WERI-Rb-1 (cell line): Measurements from ENCODE around the gene INPP5B.

ENCODE experiments used
- DNase-seq: peaks from one replicate; pipeline ENCODE4 v3.0.0-alpha.2; 2020
- H3K27ac ChIP-seq: fragments of 250-450 bp; sonication (Bioruptor Pico); 2 replicates; pipeline ENCODE4 v1.5.1; 2020; ENCODE audit warnings: mild to moderate bottlenecking, moderate library complexity
- H3K27me3 ChIP-seq: fragments of 250-450 bp; sonication (Bioruptor Pico); 2 replicates; pipeline ENCODE4 v1.5.1; 2021; ENCODE audit warnings: mild to moderate bottlenecking, low read depth, moderate library complexity; ENCODE audit not compliant: insufficient read depth, severe bottlenecking
- H3K36me3 ChIP-seq: fragments of 250-450 bp; sonication (Bioruptor Pico); 2 replicates; pipeline ENCODE4 v1.5.1; 2020; ENCODE audit warnings: mild to moderate bottlenecking, moderate library complexity
- H3K4me3 ChIP-seq: 2 replicates; pipeline ENCODE4 v1.5.1; 2011; ENCODE audit warnings: low read depth, mild to moderate bottlenecking, control low read depth, low read length
- H3K9me3 ChIP-seq: fragments of 250-450 bp; sonication (Bioruptor Pico); 2 replicates; pipeline ENCODE4 v1.5.1; 2021; ENCODE audit warnings: mild to moderate bottlenecking, moderate library complexity; ENCODE audit not compliant: severe bottlenecking
- CTCF ChIP-seq: IDR thresholded peaks from 2 replicates; pipeline ENCODE4 v1.5.1; 2011; ENCODE audit warnings: low read depth, mild to moderate bottlenecking, control low read depth, inconsistent platforms, low read length

Gene INPP5B

DNA sequence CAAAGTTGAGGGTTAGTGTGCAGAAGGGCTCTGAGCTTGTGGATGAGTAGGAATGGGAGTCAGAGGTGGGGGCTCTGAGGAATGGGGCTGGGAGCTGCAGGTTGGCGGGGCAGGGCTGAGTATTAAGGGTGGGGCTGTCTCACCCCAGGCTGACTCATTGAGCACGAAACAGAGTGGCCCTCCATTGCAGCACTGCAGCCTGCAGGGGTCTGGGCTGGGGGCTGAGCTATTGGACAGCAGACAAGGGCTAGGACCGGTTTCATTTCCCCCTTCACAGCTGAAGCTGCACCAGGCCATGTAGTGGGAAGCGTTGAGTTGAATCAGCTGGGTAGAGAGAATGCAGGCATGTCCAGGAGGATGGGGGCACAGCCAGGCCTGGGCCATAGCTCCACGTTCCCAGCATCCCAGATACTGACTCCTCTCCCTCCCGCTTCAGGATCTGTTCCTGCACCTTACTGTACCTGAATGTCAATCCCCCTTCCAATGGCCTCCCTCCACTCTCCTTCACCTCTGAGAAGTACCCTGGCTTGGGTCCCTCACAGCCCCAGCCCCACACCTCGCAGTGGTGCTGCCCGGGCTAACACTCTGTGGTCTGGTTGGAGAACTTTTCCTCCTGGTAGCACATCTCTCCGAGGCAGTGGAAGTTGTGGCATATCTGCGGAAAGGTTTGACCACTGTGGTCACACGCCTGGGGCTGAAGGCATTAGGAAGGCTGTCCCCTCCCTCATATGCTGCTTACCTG lies 4.4 kb upstream of the INPP5B start:
- Histone ChIP-seq H3K27me3 (no peaks in the 10 kb centered on the region), H3K36me3 (no peaks in the 10 kb centered on the region; the same call in none of the 2 replicates), H3K4me3 (no peak overlapping the region), H3K9me3 (no peaks in the 10 kb centered on the region), H3K27ac (no peak overlapping the region)
- no peak for DNase-seq
- no peak for TF ChIP-seq CTCF

- Histone ChIP-seq H3K27ac (no peak overlapping the region), H3K27me3 (no peaks in the 10 kb centered on the region), H3K36me3 (no peaks in the 10 kb centered on the region), H3K9me3 (no peaks in the 10 kb centered on the region), H3K4me3 (no peak overlapping the region)
- no peak for DNase-seq
- no peak for TF ChIP-seq CTCF
Measured at GRCh38 chr1:37949524-37950152, 2.8 kb upstream of the INPP5B start.

DNA sequence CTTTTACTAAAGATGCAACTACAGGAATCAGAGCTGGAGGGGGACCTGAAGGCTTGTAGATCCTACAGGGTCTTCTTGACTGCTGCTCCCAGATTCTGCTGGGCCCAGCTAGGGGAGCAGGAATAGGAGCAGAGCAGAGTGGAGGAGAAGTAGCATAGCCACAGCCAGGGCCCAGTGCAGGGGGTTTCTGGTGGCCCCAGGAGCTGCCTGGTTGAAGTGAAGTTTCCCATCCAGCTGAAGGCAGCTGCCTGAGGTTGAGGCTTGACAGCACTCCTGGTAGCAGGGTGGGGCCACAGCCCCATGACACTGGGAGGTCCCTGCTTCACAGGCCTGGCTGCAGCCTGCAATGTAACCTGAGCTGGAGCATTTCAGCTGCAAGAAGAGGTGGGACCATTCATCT lies 2.0 kb upstream of the INPP5B start:
- no peak for DNase-seq
- Histone ChIP-seq H3K27ac (no peak overlapping the region), H3K9me3 (no peaks in the 10 kb centered on the region), H3K4me3 (no peak overlapping the region), H3K36me3 (no peaks in the 10 kb centered on the region), H3K27me3 (no peaks in the 10 kb centered on the region)
- TF ChIP-seq CTCF = no peak

DNA sequence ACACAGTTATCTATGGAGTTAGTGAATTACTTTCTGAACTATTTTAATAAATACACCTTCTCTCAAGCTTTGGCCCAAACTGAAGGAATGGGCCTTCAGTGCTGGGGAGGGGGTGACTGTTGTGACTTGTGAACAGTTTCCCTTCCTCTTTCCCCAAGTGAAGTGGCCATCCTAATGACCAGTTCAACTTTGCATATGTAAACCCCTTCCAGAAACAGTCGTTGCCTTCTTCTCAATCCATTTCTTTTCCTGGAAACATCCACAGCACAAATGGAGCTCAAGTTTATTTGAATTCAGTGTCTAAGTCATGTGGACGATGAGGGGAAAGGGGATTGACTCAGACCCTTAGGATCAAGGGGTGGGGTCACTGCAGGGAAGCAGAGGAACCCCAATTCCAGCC lies 1.3 kb upstream of the INPP5B start:
- Histone ChIP-seq H3K27ac (no peak overlapping the region), H3K27me3 (no peaks in the 10 kb centered on the region), H3K9me3 (no peaks in the 10 kb centered on the region), H3K36me3 (no peaks in the 10 kb centered on the region), H3K4me3 (no peak overlapping the region)
- no peak for TF ChIP-seq CTCF
- no peak for DNase-seq

GRCh38 chr1:37947364-37947763 lies 511 bp upstream of the INPP5B start:
- H3K4me3 ChIP-seq = no peak overlapping the region; the same call in 1 of the 2 replicates
- no peak for TF ChIP-seq CTCF
- H3K9me3 ChIP-seq = no peaks in the 10 kb centered on the region
- no peak for DNase-seq
- H3K27ac ChIP-seq = peak overlapping the region; percentile 68
- H3K27me3 ChIP-seq = no peaks in the 10 kb centered on the region
- no peaks in the 10 kb centered on the region for H3K36me3 ChIP-seq
